Astrocyte of the cerebellum (primary cell): ENCODE results near the gene MAGI1.

ENCODE experiments used
- DNase-seq: peaks from one replicate; pipeline ENCODE4 v3.0.0-alpha.2; 2011; ENCODE audit warnings: low read depth
- H3K4me3 ChIP-seq: 2 replicates; pipeline ENCODE4 v1.5.1; 2011; ENCODE audit warnings: mild to moderate bottlenecking, low read depth, low read length, moderate library complexity
- CTCF ChIP-seq: IDR thresholded peaks from 2 replicates; pipeline ENCODE4 v1.5.1; 2012; ENCODE audit warnings: low read length, low read depth, moderate library complexity, mild to moderate bottlenecking; ENCODE audit errors: missing control alignments
- in situ Hi-C: cut with HindIII; loops from 2 replicates; pipeline ENCODE4 v1.10.0; 2017; ENCODE audit warnings: low sequenced_read_pairs

Gene MAGI1

GRCh38 chr3:65623362-65623761 is 415.4 kb downstream of the MAGI1 start:
- no peak for TF ChIP-seq CTCF
- DNase-seq: no peak
- in situ Hi-C loops: no loop called here
- no peak overlapping the region for H3K4me3 ChIP-seq

GRCh38 chr3:65619888-65620287 is 418.8 kb downstream of the MAGI1 start:
- no peak for TF ChIP-seq CTCF
- H3K4me3 ChIP-seq: no peak overlapping the region
- in situ Hi-C loops: no loop called here
- no peak for DNase-seq

- H3K4me3 ChIP-seq: no peak overlapping the region
- in situ Hi-C loops: no loop called here
- TF ChIP-seq CTCF: no peak
- DNase-seq: no peak
Measured at GRCh38 chr3:65619451-65619881, 419.3 kb downstream of the MAGI1 start.

- in situ Hi-C loops: no loop called here
- no peak overlapping the region for H3K4me3 ChIP-seq
- no peak for TF ChIP-seq CTCF
- no peak for DNase-seq
Measured at GRCh38 chr3:65618599-65618998, 420.1 kb downstream of the MAGI1 start.

- in situ Hi-C loops: no loop called here
- DNase-seq: no peak
- no peak overlapping the region for H3K4me3 ChIP-seq
- no peak for TF ChIP-seq CTCF
Measured at GRCh38 chr3:65617787-65618186, 420.9 kb downstream of the MAGI1 start.

- no peak overlapping the region for H3K4me3 ChIP-seq
- TF ChIP-seq CTCF: no peak
Measured at GRCh38 chr3:65617209-65617608, 421.5 kb downstream of the MAGI1 start.

GRCh38 chr3:65616563-65616962 is 422.2 kb downstream of the MAGI1 start:
- no peak overlapping the region for H3K4me3 ChIP-seq
- no peak for DNase-seq
- no peak for TF ChIP-seq CTCF
- in situ Hi-C loops: no loop called here

More at GRCh38 chr3:65617209-65617608, 421.5 kb downstream of the MAGI1 start:
- in situ Hi-C loops: no loop called here
- DNase-seq: no peak
